HEK293 (cell line): ENCODE measurements around the gene DNMT1.

Source experiments
- CTCF ChIA-PET: fragments of 350-600 bp; formaldehyde crosslinking; extraction: SDS; loops from one replicate; lab custom pipeline; 2021; ENCODE audit warnings: antibody characterized with exemption; lab: Yijun Ruan, JAX
- POLR2A ChIA-PET: fragments of 300-600 bp; formaldehyde crosslinking; extraction: SDS; loops from one replicate; lab custom pipeline; 2020; ENCODE audit warnings: antibody characterized with exemption, inconsistent platforms; lab: Yijun Ruan, JAX
- H3K27ac ChIP-seq: fragments of 200-500 bp; sonication (Bioruptor generic); 2 replicates; pipeline ENCODE4 v1.5.1; 2014; ENCODE audit warnings: low read depth, low read length, control low read depth, inconsistent platforms; ENCODE audit errors: extremely low read depth
- H3K36me3 ChIP-seq, 2 experiments: fragments of 200-500 bp in 1 of 2; sonication (Bioruptor generic) in 1 of 2; 1 replicate in 1 of 2; 2 replicates in 1 of 2; pipeline ENCODE4 v1.5.1; 2014 to 2017; ENCODE audit warnings: inconsistent platforms in 2 of 2, low read length in 2 of 2; ENCODE audit not compliant: control insufficient read depth in 2 of 2, insufficient read depth in 1 of 2
- H3K4me1 ChIP-seq: fragments of 200-500 bp; sonication (Bioruptor generic); 2 replicates; pipeline ENCODE4 v1.5.1; 2014; ENCODE audit warnings: mild to moderate bottlenecking, low read length, inconsistent platforms; ENCODE audit not compliant: control insufficient read depth, insufficient read depth
- H3K4me3 ChIP-seq: 2 replicates; pipeline ENCODE4 v1.5.1; 2011; ENCODE audit warnings: low read depth, mild to moderate bottlenecking, control low read depth, low read length, moderate library complexity
- H3K9me3 ChIP-seq: fragments of 200-500 bp; sonication (Bioruptor generic); 2 replicates; pipeline ENCODE4 v1.5.1; 2014; ENCODE audit warnings: low read depth, low read length, inconsistent platforms; ENCODE audit not compliant: control insufficient read depth, insufficient read depth
- SP7 ChIP-seq: fragments of 450-650 bp; formaldehyde crosslinking; IDR thresholded peaks from 2 replicates; pipeline ENCODE4 v1.5.1; 2016; ENCODE audit warnings: missing biosample characterization, missing genetic modification characterization
- ZBTB21 ChIP-seq: fragments of 450-650 bp; formaldehyde crosslinking; IDR thresholded peaks from 2 replicates; pipeline ENCODE4 v1.5.1; 2017; ENCODE audit warnings: missing biosample characterization, missing genetic modification characterization
- ZEB2 ChIP-seq: fragments of 450-650 bp; formaldehyde crosslinking; IDR thresholded peaks from 2 replicates; pipeline ENCODE4 v1.5.1; 2016; ENCODE audit warnings: missing biosample characterization, missing genetic modification characterization
- ZFP37 ChIP-seq: fragments of 450-650 bp; formaldehyde crosslinking; IDR thresholded peaks from 2 replicates; pipeline ENCODE4 v1.5.1; 2016; ENCODE audit warnings: missing biosample characterization, missing genetic modification characterization
- ZNF121 ChIP-seq: fragments of 450-650 bp; formaldehyde crosslinking; IDR thresholded peaks from 2 replicates; pipeline ENCODE4 v1.5.1; 2016; ENCODE audit warnings: missing biosample characterization, missing genetic modification characterization
- ZNF248 ChIP-seq: fragments of 450-650 bp; formaldehyde crosslinking; IDR thresholded peaks from 2 replicates; pipeline ENCODE4 v1.5.1; 2017; ENCODE audit warnings: missing biosample characterization, missing genetic modification characterization
- ZNF292 ChIP-seq: fragments of 450-650 bp; formaldehyde crosslinking; IDR thresholded peaks from 2 replicates; pipeline ENCODE4 v1.5.1; 2016; ENCODE audit warnings: low read depth, missing biosample characterization, missing genetic modification characterization, borderline replicate concordance
- ZNF366 ChIP-seq: fragments of 450-650 bp; formaldehyde crosslinking; conservative IDR thresholded peaks from 2 replicates; pipeline ENCODE4 v1.5.1; 2016; ENCODE audit warnings: missing biosample characterization, missing genetic modification characterization
- ZNF426 ChIP-seq: fragments of 450-650 bp; formaldehyde crosslinking; IDR thresholded peaks from 2 replicates; pipeline ENCODE4 v1.5.1; 2017; ENCODE audit warnings: missing biosample characterization, missing genetic modification characterization, mild to moderate bottlenecking, inconsistent platforms, moderate library complexity
- ZNF529 ChIP-seq: fragments of 450-650 bp; formaldehyde crosslinking; IDR thresholded peaks from 2 replicates; pipeline ENCODE4 v1.5.1; 2017; ENCODE audit warnings: missing genetic modification characterization, missing biosample characterization; ENCODE audit not compliant: insufficient replicate concordance
- ZNF791 ChIP-seq: fragments of 450-650 bp; formaldehyde crosslinking; IDR thresholded peaks from 2 replicates; pipeline ENCODE4 v1.5.1; 2016; ENCODE audit warnings: missing biosample characterization, missing genetic modification characterization
- TF ChIP-seq, protein P1 (sequence below): fragments of 450-650 bp; formaldehyde crosslinking; IDR thresholded peaks from 2 replicates; pipeline ENCODE4 v1.5.1; 2016; ENCODE audit warnings: missing biosample characterization, missing genetic modification characterization, low read depth
- TF ChIP-seq, protein P2 (sequence below): fragments of 450-650 bp; formaldehyde crosslinking; IDR thresholded peaks from 2 replicates; pipeline ENCODE4 v1.5.1; 2016; ENCODE audit warnings: missing biosample characterization, missing genetic modification characterization
- TF ChIP-seq, protein P3 (sequence below): fragments of 450-650 bp; formaldehyde crosslinking; IDR thresholded peaks from 2 replicates; pipeline ENCODE4 v1.5.1; 2016; ENCODE audit warnings: missing biosample characterization, missing genetic modification characterization
- TF ChIP-seq, protein P4 (sequence below): fragments of 450-650 bp; formaldehyde crosslinking; IDR thresholded peaks from 2 replicates; pipeline ENCODE4 v1.5.1; 2017; ENCODE audit warnings: missing biosample characterization, mild to moderate bottlenecking, missing genetic modification characterization, moderate library complexity
- TF ChIP-seq, protein P5 (sequence below): fragments of 450-650 bp; formaldehyde crosslinking; IDR thresholded peaks from 2 replicates; pipeline ENCODE4 v1.5.1; 2016; ENCODE audit warnings: missing biosample characterization, missing genetic modification characterization
- TF ChIP-seq, protein P6 (sequence below): sonication (generic); formaldehyde crosslinking; IDR thresholded peaks from 2 replicates; pipeline ENCODE4 v1.8.1; 2022; ENCODE audit warnings: mild to moderate bottlenecking, moderate library complexity, missing genetic modification reagents
- TF ChIP-seq, protein P7 (sequence below): fragments of 450-650 bp; formaldehyde crosslinking; IDR thresholded peaks from 2 replicates; pipeline ENCODE4 v1.5.1; 2016; ENCODE audit warnings: missing biosample characterization, missing genetic modification characterization

The DNMT1 gene

DNA sequence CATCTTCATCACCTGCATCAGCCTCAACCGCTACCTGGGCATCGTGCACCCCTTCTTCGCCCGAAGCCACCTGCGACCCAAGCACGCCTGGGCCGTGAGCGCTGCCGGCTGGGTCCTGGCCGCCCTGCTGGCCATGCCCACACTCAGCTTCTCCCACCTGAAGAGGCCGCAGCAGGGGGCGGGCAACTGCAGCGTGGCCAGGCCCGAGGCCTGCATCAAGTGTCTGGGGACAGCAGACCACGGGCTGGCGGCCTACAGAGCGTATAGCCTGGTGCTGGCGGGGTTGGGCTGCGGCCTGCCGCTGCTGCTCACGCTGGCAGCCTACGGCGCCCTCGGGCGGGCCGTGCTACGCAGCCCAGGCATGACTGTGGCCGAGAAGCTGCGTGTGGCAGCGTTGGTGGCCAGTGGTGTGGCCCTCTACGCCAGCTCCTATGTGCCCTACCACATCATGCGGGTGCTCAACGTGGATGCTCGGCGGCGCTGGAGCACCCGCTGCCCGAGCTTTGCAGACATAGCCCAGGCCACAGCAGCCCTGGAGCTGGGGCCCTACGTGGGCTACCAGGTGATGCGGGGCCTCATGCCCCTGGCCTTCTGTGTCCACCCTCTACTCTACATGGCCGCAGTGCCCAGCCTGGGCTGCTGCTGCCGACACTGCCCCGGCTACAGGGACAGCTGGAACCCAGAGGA, 80.6 kb downstream of the DNMT1 start (continued):
- TF ChIP-seq ZEB2 (tag by site-specific recombination) (no peak; the same call in 1 of the 2 replicates), ZNF791 (tag by site-specific recombination) (no peak), ZNF248 (no peak), ZFP37 (tag by site-specific recombination) (no peak), ZNF366 (tag by site-specific recombination) (no peak), ZNF529 (tag by site-specific recombination) (no peak), ZNF121 (tag by site-specific recombination) (no peak), SP7 (no peak)
- TF ChIP-seq, protein P1, sequence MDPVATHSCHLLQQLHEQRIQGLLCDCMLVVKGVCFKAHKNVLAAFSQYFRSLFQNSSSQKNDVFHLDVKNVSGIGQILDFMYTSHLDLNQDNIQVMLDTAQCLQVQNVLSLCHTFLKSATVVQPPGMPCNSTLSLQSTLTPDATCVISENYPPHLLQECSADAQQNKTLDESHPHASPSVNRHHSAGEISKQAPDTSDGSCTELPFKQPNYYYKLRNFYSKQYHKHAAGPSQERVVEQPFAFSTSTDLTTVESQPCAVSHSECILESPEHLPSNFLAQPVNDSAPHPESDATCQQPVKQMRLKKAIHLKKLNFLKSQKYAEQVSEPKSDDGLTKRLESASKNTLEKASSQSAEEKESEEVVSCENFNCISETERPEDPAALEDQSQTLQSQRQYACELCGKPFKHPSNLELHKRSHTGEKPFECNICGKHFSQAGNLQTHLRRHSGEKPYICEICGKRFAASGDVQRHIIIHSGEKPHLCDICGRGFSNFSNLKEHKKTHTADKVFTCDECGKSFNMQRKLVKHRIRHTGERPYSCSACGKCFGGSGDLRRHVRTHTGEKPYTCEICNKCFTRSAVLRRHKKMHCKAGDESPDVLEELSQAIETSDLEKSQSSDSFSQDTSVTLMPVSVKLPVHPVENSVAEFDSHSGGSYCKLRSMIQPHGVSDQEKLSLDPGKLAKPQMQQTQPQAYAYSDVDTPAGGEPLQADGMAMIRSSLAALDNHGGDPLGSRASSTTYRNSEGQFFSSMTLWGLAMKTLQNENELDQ = no peak

DNA sequence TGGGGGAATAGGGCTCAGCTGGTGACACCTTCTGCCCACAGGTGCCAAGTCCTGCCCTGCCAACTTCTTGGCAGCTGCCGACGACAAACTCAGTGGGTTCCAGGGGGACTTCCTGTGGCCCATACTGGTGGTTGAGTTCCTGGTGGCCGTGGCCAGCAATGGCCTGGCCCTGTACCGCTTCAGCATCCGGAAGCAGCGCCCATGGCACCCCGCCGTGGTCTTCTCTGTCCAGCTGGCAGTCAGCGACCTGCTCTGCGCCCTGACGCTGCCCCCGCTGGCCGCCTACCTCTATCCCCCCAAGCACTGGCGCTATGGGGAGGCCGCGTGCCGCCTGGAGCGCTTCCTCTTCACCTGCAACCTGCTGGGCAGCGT, 81.2 kb downstream of the DNMT1 start:
- ChIA-PET POLR2A (interaction anchor here (2.0 to 3.7 kb wide), 3 partner anchors 7 to 18 kb away, joined by 5 to 25 read pairs (median 14); partner anchors contain the start of genes ANGPTL6 and PPAN), CTCF (interaction anchor here (0.6 to 2.0 kb wide), 9 partner anchors 9 to 183 kb away, joined by 3 to 27 read pairs (median 3); no protein-coding TSS in a partner anchor)
- H3K27ac ChIP-seq = no peak overlapping the region
- H3K4me1 ChIP-seq = no peaks in the 10 kb centered on the region
- peaks cover 20 to 88% of the 10 kb centered on the region in 2 experiments for H3K36me3 ChIP-seq
- no peaks in the 10 kb centered on the region for H3K9me3 ChIP-seq
- no peak overlapping the region for H3K4me3 ChIP-seq
- TF ChIP-seq, protein P2, sequence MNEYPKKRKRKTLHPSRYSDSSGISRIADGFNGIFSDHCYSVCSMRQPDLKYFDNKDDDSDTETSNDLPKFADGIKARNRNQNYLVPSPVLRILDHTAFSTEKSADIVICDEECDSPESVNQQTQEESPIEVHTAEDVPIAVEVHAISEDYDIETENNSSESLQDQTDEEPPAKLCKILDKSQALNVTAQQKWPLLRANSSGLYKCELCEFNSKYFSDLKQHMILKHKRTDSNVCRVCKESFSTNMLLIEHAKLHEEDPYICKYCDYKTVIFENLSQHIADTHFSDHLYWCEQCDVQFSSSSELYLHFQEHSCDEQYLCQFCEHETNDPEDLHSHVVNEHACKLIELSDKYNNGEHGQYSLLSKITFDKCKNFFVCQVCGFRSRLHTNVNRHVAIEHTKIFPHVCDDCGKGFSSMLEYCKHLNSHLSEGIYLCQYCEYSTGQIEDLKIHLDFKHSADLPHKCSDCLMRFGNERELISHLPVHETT (tag by site-specific recombination) = no peak
- TF ChIP-seq ZBTB21 (tag by site-specific recombination) = no peak
- TF ChIP-seq, protein P3, sequence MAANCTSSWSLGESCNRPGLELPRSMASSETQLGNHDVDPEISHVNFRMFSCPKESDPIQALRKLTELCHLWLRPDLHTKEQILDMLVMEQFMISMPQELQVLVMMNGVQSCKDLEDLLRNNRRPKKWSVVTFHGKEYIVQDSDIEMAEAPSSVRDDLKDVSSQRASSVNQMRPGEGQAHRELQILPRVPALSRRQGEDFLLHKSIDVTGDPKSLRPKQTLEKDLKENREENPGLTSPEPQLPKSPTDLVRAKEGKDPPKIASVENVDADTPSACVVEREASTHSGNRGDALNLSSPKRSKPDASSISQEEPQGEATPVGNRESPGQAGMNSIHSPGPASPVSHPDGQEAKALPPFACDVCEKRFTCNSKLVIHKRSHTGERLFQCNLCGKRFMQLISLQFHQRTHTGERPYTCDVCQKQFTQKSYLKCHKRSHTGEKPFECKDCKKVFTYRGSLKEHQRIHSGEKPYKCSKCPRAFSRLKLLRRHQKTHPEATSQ (tag by site-specific recombination) = no peak

DNA sequence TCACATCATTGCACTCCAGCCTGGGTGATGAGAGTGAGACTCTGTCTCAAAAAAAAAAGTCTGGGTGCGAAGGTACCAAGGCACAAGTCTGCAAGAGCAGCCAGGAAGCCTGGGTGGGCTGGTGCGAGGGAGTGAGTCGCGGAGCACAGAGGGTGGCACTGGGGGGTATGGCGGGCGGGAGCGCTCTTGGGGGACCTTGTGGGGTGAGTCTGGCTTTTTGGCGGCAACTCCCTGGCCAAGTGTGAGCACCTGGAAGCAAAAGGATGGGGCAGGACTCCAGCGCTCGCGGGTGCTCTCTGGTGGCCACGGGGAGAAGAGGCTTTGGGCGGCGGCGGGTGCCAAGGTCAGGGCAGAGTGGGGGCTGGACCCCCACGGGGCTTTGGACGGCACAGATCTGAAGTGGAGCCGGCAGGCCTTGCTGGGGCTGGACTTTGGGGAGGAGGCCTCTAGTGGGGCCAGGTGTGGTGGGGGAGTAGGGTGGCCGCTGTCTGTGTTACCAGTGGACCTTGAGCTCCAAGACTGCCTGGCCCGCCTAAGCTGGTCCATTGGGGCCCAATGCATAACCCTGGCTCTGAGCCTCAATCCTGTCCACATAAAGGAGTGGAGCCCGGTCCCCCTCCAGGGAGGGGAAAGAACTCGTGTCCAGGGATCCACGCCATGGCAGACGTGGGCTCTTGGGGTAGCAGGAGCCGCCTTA, 81.7 kb downstream of the DNMT1 start:
- ChIA-PET CTCF (interaction anchor here (0.6 to 2.0 kb wide), 11 partner anchors 9 to 1599 kb away, joined by 3 to 27 read pairs (median 3); no protein-coding TSS in a partner anchor), POLR2A (interaction anchor here (0.7 to 3.7 kb wide), 3 partner anchors 11 to 17 kb away, joined by 4 to 14 read pairs (median 5); partner anchors contain the start of gene ANGPTL6)
- Histone ChIP-seq H3K9me3 (no peaks in the 10 kb centered on the region), H3K36me3 (peaks cover 20 to 88% of the 10 kb centered on the region in 2 experiments), H3K4me1 (no peaks in the 10 kb centered on the region), H3K27ac (no peak overlapping the region), H3K4me3 (no peak overlapping the region)
- TF ChIP-seq ZNF292 (tag by site-specific recombination) (no peak), ZNF426 (no peak)
- TF ChIP-seq, protein P4, sequence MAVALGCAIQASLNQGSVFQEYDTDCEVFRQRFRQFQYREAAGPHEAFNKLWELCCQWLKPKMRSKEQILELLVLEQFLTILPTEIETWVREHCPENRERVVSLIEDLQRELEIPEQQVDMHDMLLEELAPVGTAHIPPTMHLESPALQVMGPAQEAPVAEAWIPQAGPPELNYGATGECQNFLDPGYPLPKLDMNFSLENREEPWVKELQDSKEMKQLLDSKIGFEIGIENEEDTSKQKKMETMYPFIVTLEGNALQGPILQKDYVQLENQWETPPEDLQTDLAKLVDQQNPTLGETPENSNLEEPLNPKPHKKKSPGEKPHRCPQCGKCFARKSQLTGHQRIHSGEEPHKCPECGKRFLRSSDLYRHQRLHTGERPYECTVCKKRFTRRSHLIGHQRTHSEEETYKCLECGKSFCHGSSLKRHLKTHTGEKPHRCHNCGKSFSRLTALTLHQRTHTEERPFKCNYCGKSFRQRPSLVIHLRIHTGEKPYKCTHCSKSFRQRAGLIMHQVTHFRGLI (tag by site-specific recombination) = no peak
- TF ChIP-seq, protein P5, sequence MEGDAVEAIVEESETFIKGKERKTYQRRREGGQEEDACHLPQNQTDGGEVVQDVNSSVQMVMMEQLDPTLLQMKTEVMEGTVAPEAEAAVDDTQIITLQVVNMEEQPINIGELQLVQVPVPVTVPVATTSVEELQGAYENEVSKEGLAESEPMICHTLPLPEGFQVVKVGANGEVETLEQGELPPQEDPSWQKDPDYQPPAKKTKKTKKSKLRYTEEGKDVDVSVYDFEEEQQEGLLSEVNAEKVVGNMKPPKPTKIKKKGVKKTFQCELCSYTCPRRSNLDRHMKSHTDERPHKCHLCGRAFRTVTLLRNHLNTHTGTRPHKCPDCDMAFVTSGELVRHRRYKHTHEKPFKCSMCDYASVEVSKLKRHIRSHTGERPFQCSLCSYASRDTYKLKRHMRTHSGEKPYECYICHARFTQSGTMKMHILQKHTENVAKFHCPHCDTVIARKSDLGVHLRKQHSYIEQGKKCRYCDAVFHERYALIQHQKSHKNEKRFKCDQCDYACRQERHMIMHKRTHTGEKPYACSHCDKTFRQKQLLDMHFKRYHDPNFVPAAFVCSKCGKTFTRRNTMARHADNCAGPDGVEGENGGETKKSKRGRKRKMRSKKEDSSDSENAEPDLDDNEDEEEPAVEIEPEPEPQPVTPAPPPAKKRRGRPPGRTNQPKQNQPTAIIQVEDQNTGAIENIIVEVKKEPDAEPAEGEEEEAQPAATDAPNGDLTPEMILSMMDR = peak; percentile 81
- TF ChIP-seq, protein P6, sequence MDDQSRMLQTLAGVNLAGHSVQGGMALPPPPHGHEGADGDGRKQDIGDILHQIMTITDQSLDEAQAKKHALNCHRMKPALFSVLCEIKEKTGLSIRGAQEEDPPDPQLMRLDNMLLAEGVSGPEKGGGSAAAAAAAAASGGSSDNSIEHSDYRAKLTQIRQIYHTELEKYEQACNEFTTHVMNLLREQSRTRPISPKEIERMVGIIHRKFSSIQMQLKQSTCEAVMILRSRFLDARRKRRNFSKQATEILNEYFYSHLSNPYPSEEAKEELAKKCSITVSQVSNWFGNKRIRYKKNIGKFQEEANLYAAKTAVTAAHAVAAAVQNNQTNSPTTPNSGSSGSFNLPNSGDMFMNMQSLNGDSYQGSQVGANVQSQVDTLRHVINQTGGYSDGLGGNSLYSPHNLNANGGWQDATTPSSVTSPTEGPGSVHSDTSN (CRISPR knock-in tag) = peak; percentile 52; the same call in 1 of the 2 replicates
- TF ChIP-seq, protein P7, sequence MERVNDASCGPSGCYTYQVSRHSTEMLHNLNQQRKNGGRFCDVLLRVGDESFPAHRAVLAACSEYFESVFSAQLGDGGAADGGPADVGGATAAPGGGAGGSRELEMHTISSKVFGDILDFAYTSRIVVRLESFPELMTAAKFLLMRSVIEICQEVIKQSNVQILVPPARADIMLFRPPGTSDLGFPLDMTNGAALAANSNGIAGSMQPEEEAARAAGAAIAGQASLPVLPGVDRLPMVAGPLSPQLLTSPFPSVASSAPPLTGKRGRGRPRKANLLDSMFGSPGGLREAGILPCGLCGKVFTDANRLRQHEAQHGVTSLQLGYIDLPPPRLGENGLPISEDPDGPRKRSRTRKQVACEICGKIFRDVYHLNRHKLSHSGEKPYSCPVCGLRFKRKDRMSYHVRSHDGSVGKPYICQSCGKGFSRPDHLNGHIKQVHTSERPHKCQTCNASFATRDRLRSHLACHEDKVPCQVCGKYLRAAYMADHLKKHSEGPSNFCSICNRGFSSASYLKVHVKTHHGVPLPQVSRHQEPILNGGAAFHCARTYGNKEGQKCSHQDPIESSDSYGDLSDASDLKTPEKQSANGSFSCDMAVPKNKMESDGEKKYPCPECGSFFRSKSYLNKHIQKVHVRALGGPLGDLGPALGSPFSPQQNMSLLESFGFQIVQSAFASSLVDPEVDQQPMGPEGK = peak; percentile 97
